ENCODE results near the gene NINJ2. TPM values are rescaled to one million over a fixed set of nuclear protein-coding genes. Genes with fewer than 3 reads are reported as not detected.

NINJ2 gene
- total and polyA plus RNA-seq, 4 experiments from 2014 or later = 3.7 to 30.3 (median 15.0) TPM

DNA sequence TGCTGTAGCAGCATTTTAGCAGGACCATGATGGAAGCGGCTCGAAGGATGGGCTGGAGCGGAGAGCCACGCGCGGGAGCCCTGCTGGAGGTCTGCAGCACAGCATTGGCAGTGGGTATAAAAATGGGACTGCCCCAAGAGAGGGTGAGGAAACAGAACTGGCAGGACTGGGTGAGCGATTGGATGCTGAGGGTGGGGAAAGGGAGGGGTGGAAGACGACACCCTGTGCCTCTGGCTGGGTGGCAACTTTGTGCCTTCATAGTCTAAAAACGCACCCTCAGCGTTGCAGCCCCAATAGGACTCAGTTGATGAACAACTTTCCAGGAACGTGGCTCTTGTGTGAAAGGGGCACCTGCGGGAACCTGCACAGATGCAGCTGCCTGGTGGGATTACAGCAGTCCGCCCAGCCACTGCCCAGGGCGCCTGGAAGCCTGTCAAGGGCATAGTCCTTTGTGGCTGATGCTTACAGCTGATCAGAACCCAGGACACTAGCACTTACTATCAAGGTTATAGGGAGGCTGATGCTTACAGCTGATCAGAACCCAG, 73.0 kb downstream of the NINJ2 start:
- H3K36me3 ChIP-seq (ENCODE audit: insufficient read depth, low read length) = no peaks in the 10 kb centered on the region
- no peak overlapping the region for H3K4me3 Mint-ChIP-seq
- no peaks in the 10 kb centered on the region for H3K27me3 Mint-ChIP-seq
- H3K27me3 ChIP-seq (ENCODE audit: insufficient read depth, low read length) = no peaks in the 10 kb centered on the region
- H3K4me1 ChIP-seq (ENCODE audit: insufficient read depth, low read length) = no peaks in the 10 kb centered on the region
- H3K36me3 Mint-ChIP-seq = no peaks in the 10 kb centered on the region
- H3K9me3 Mint-ChIP-seq = no peaks in the 10 kb centered on the region
- intact Hi-C loops (cut with micrococcal nuclease) = no loop called here
- no peak overlapping the region for H3K27ac ChIP-seq (ENCODE audit: low read depth, low read length)
- H3K9me3 ChIP-seq (ENCODE audit: control insufficient read depth in 1 of 2, low read length in 2 of 2) = no peaks in the 10 kb centered on the region
- ChIA-PET CTCF (ENCODE audit: partially characterized antibody) (no interaction called here), POLR2A (ENCODE audit: partially characterized antibody) (no interaction called here)
- DNase-seq = no peak
- H3K27ac Mint-ChIP-seq = no peak overlapping the region
- H3K4me3 ChIP-seq (ENCODE audit: low read length in 2 of 2) = no peak overlapping the region
- no peaks in the 10 kb centered on the region for H3K4me1 Mint-ChIP-seq

DNA sequence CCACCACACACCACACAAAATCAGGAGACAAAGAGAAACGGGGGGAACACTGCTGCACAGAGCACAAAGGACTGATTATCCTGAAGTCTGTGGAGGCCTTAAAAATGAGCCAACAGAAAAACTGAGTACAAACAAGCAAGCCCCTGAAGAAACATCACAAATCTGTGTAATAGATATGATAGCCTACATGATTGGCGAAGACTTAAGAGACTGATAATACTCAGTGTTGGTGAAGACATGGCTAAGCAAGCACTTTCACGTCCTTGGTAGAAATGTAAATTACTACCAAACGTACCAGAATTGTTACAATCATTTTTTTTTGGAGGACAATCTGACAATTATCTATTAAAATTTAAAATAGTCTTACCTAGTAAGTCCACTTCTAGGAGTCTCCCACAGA, 74.6 kb downstream of the NINJ2 start:
- H3K4me1 Mint-ChIP-seq = no peaks in the 10 kb centered on the region
- CTCF ChIA-PET (ENCODE audit: partially characterized antibody) = interaction anchor here (1.1 kb wide), 1 partner anchor 226 kb away, joined by 4 read pairs; no protein-coding TSS in a partner anchor
- peak overlapping the region in 1 of 7 donors; percentile 50 for H3K27ac Mint-ChIP-seq
- intact Hi-C loops (cut with micrococcal nuclease) = no loop called here
- Histone ChIP-seq H3K27ac (ENCODE audit: low read depth, low read length) (no peak overlapping the region), H3K4me3 (ENCODE audit: low read length in 2 of 2) (no peak overlapping the region), H3K4me1 (ENCODE audit: insufficient read depth, low read length) (no peaks in the 10 kb centered on the region), H3K27me3 (ENCODE audit: insufficient read depth, low read length) (no peaks in the 10 kb centered on the region), H3K9me3 (ENCODE audit: control insufficient read depth in 1 of 2, low read length in 2 of 2) (no peaks in the 10 kb centered on the region), H3K36me3 (ENCODE audit: insufficient read depth, low read length) (no peaks in the 10 kb centered on the region)
- DNase-seq = no peak
- no peaks in the 10 kb centered on the region for H3K27me3 Mint-ChIP-seq
- POLR2A ChIA-PET (ENCODE audit: partially characterized antibody) = no interaction called here
- H3K36me3 Mint-ChIP-seq = no peaks in the 10 kb centered on the region
- H3K9me3 Mint-ChIP-seq = no peaks in the 10 kb centered on the region
- H3K4me3 Mint-ChIP-seq = no peak overlapping the region

DNA sequence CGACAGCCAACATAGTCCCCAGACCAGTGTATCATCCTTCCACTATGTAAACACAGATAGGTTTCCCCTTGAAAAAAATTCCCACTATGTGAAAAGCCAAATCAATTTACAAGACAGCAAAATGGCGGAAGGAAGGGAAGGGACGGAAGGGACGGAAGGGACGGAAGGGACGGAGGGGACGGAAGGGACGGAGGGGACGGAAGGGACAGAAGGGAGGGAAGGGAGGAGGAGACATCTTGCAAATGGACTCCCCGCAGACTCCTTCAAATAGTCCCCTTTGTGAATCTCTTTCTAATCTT, 75.3 kb downstream of the NINJ2 start:
- H3K27me3 ChIP-seq (ENCODE audit: insufficient read depth, low read length) = no peaks in the 10 kb centered on the region
- H3K27ac ChIP-seq (ENCODE audit: low read depth, low read length) = no peak overlapping the region
- peak overlapping the region in 2 of 7 donors; percentile 43 to 77 for H3K27ac Mint-ChIP-seq
- H3K36me3 ChIP-seq (ENCODE audit: insufficient read depth, low read length) = no peaks in the 10 kb centered on the region
- no peak overlapping the region for H3K4me3 ChIP-seq (ENCODE audit: low read length in 2 of 2)
- H3K36me3 Mint-ChIP-seq = no peaks in the 10 kb centered on the region
- DNase-seq = no peak
- ChIA-PET POLR2A (ENCODE audit: partially characterized antibody) (no interaction called here), CTCF (ENCODE audit: partially characterized antibody) (interaction anchor here (0.9 kb wide), 1 partner anchor 227 kb away, joined by 3 read pairs; no protein-coding TSS in a partner anchor)
- H3K4me1 Mint-ChIP-seq = no peaks in the 10 kb centered on the region
- H3K4me1 ChIP-seq (ENCODE audit: insufficient read depth, low read length) = no peaks in the 10 kb centered on the region
- intact Hi-C loops (cut with micrococcal nuclease) = no loop called here
- H3K9me3 ChIP-seq (ENCODE audit: control insufficient read depth in 1 of 2, low read length in 2 of 2) = no peaks in the 10 kb centered on the region
- H3K27me3 Mint-ChIP-seq = no peaks in the 10 kb centered on the region
- no peaks in the 10 kb centered on the region for H3K9me3 Mint-ChIP-seq
- no peak overlapping the region for H3K4me3 Mint-ChIP-seq

DNA sequence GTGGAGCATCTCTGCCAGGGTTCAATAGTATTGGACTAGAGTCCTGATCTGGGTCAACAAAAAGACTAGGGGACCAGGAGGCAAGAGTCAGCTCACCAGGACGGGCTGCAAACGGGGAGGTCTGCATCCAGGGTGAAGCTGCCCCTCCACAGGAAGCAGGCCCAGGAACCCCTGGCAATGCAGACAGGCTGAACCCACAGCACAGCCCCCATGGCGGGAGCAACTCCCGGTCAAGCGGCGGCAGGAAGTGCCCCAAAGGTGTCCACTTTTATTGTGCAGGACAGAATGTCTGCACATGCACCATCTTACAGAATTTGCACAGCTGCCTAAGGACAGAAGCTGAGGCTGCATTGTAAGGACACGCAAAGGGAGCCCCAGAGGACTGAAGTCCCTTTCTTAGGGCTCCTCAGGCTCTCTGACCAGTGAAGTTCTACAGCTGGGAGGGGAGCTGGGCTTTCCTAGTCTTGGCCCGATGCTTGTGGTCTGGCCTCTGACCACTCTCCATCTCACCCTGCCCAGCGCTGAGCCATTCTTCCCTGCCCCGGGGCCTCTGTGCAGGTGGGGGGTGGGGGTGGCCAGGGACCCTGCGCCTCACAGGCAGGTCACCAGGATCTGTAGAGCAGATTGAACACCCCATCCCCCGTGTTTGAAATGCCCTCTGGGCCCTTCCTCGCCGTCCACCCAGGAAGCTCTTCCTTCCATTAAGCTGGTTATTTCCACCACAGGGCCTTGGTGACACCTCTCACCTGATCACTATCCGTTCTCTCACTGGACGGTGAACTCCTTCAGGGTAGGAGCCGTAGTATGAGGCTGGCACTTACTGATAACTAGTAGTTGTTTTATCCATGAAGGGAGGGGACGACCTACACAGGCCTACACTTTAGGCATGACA, 75.9 kb downstream of the NINJ2 start:
- no peaks in the 10 kb centered on the region for H3K36me3 Mint-ChIP-seq

DNA sequence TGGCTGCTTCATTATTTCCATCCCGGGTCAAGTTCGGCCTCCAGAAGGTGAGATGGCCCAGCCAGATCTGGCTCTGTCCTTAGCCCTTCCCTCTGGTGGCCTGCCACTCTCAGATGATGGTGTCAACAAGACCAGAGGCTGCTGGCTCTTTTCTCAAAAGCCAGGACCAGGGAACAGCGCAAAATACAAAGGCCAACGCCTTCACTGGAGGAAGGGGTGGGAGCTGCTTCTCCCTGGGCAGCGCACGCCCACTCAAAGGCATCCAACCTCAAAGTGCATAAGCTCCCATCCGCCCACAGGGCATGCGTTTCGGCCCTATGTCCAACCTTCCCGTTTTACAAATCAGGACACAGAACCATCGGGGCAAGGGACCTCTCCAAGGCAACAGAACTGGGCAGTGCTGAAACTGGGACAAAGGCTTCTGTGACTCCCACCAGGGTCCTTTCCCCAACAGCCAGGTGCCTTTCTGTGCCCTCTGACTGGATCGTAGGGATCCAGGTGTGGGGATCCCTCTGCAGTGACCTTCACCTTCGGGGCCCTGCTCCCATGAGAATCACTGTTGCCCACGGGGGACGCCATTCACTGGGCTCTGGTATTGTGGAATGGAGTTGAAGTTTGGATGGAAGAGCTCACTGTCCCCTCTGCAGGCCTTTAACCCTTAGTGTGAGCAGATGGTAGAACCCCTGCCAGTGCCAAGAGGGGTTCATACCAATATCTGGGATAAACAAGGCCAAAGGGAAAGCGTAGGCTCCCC, 76.8 kb downstream of the NINJ2 start:
- no peaks in the 10 kb centered on the region for H3K4me1 Mint-ChIP-seq
- CTCF ChIA-PET (ENCODE audit: partially characterized antibody) = interaction anchor here (0.5 to 1.3 kb wide), 2 partner anchors 10 to 74 kb away, joined by 3 to 6 read pairs; no protein-coding TSS in a partner anchor
- no peak overlapping the region for H3K4me3 Mint-ChIP-seq
- H3K4me1 ChIP-seq (ENCODE audit: insufficient read depth, low read length) = no peaks in the 10 kb centered on the region
- H3K9me3 ChIP-seq (ENCODE audit: control insufficient read depth in 1 of 2, low read length in 2 of 2) = no peaks in the 10 kb centered on the region
- intact Hi-C loops (cut with micrococcal nuclease) = no loop called here
- no peaks in the 10 kb centered on the region for H3K9me3 Mint-ChIP-seq
- H3K36me3 ChIP-seq (ENCODE audit: insufficient read depth, low read length) = no peaks in the 10 kb centered on the region
- no peak overlapping the region for H3K4me3 ChIP-seq (ENCODE audit: low read length in 2 of 2)
- H3K27me3 Mint-ChIP-seq = no peaks in the 10 kb centered on the region
- no peak overlapping the region for H3K27ac ChIP-seq (ENCODE audit: low read depth, low read length)
- H3K27me3 ChIP-seq (ENCODE audit: insufficient read depth, low read length) = no peaks in the 10 kb centered on the region
- DNase-seq = no peak
- POLR2A ChIA-PET (ENCODE audit: partially characterized antibody) = no interaction called here
- no peak overlapping the region for H3K27ac Mint-ChIP-seq
- no peaks in the 10 kb centered on the region for H3K36me3 Mint-ChIP-seq

More for the DNA sequence above, 75.9 kb downstream of the NINJ2 start:
- no peak overlapping the region for H3K4me3 Mint-ChIP-seq
- H3K4me1 Mint-ChIP-seq = no peaks in the 10 kb centered on the region
- H3K27ac Mint-ChIP-seq = peak overlapping the region in 2 of 7 donors; percentile 19 to 43
- no peaks in the 10 kb centered on the region for H3K27me3 Mint-ChIP-seq
- no peaks in the 10 kb centered on the region for H3K9me3 ChIP-seq (ENCODE audit: control insufficient read depth in 1 of 2, low read length in 2 of 2)
- no peak overlapping the region for H3K4me3 ChIP-seq (ENCODE audit: low read length in 2 of 2)
- ChIA-PET CTCF (ENCODE audit: partially characterized antibody) (interaction anchor here (0.9 kb wide), 1 partner anchor 228 kb away, joined by 3 read pairs; no protein-coding TSS in a partner anchor), POLR2A (ENCODE audit: partially characterized antibody) (no interaction called here)
- H3K36me3 ChIP-seq (ENCODE audit: insufficient read depth, low read length) = no peaks in the 10 kb centered on the region
- no peaks in the 10 kb centered on the region for H3K4me1 ChIP-seq (ENCODE audit: insufficient read depth, low read length)
- no peaks in the 10 kb centered on the region for H3K27me3 ChIP-seq (ENCODE audit: insufficient read depth, low read length)
- no peak for DNase-seq
- no peak overlapping the region for H3K27ac ChIP-seq (ENCODE audit: low read depth, low read length)
- intact Hi-C loops (cut with micrococcal nuclease) = no loop called here
- H3K9me3 Mint-ChIP-seq = no peaks in the 10 kb centered on the region

DNA sequence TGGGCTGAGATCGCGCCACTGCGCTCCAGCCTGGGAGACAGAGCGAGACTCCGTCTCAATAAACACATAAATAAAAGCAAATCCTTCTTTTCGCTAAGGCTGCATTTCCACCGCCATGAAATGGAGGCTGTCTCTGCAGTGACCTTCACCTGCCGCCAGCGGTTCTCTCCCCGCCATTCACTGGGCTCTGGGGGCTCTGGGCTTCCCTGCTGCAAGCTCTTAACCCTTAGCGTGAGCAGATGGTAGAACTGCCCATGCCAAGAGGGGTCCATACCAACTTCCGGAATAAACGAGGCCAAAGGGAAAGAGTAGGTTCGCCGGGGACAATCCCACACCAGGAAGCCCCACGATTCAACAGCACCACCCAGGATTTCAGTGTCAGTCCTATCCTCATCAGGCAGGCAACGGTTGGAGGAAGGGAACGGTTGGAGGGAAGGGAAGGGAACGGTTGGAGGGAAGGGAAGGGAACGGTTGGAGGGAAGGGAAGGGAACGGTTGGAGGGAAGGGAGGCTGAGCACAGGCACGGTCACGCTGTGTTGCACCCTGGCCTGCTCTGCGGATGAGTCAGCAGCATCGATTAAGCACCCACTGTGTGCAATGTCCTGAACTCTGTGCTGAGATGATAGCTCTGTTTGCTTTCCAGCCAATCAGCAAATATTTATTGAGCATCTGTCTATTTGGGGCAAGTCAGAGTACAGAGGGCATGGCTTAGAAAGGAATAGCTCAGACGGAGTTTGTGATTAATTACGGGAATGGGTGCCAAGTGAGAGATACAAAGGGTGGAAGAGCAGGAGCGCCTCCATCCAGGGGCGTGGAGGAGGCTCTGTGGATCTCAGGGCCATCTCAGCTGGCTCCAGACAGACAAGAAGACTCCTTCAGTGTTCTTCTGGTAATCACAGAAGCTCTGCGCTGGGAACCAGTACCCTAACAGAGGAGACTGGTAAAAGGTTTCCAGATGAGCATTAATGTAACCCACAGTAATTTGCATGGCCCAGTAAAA, 77.9 kb downstream of the NINJ2 start:
- Histone ChIP-seq H3K9me3 (ENCODE audit: control insufficient read depth in 1 of 2, low read length in 2 of 2) (no peaks in the 10 kb centered on the region), H3K36me3 (ENCODE audit: insufficient read depth, low read length) (no peaks in the 10 kb centered on the region), H3K4me1 (ENCODE audit: insufficient read depth, low read length) (no peaks in the 10 kb centered on the region), H3K4me3 (ENCODE audit: low read length in 2 of 2) (no peak overlapping the region), H3K27me3 (ENCODE audit: insufficient read depth, low read length) (no peaks in the 10 kb centered on the region), H3K27ac (ENCODE audit: low read depth, low read length) (no peak overlapping the region)
- Mint-ChIP-seq H3K9me3 (no peaks in the 10 kb centered on the region), H3K36me3 (no peaks in the 10 kb centered on the region), H3K4me3 (no peak overlapping the region), H3K27me3 (no peaks in the 10 kb centered on the region), H3K4me1 (peaks cover 0 to 4% (median 0%) of the 10 kb centered on the region in 4 donors), H3K27ac (peak overlapping the region in 2 of 7 donors; percentile 35 to 62)
- intact Hi-C loops (cut with micrococcal nuclease) = no loop called here
- no peak for DNase-seq
- ChIA-PET CTCF (ENCODE audit: partially characterized antibody) (interaction anchor here (1.3 kb wide), 1 partner anchor 9 kb away, joined by 6 read pairs; no protein-coding TSS in a partner anchor), POLR2A (ENCODE audit: partially characterized antibody) (interaction anchor here (1.0 kb wide), 1 partner anchor 167 kb away, joined by 3 read pairs; the partner anchor contains the start of gene WNK1)
